CD8-positive, alpha-beta memory T cell (primary cell): ENCODE measurements around the gene PERM1. TPM values are rescaled to one million over a fixed set of nuclear protein-coding genes. Genes with fewer than 3 reads are reported as not detected.
"Not testable (repeated sequence)": the region's sequence is repeated elsewhere in the genome, so short reads cannot be mapped to it uniquely, and the experiment has no call there.

Experiments used
- CTCF ChIA-PET: fragments of 350-600 bp; sonication (Branson Sonifier 250); formaldehyde crosslinking; loops from one replicate; lab custom pipeline; 2021; ENCODE audit warnings: antibody characterized with exemption; lab: Charles Lee
- POLR2A ChIA-PET: fragments of 350-600 bp; sonication (Branson Sonifier 250); formaldehyde crosslinking; loops from one replicate; lab custom pipeline; 2021; ENCODE audit warnings: antibody characterized with exemption; lab: Charles Lee
- DNase-seq, 5 donors: peaks; one replicate each; pipeline versions ENCODE4 v3.0.0 to v3.0.0-alpha.2; 2020 to 2022; ENCODE audit warnings: mixed read lengths in 1 of 5
- H3K27ac ChIP-seq: one replicate; pipeline ENCODE4 v1.7.0; 2013; ENCODE audit warnings: low read depth, mild to moderate bottlenecking, low read length, moderate library complexity
- H3K27me3 ChIP-seq: 2 replicates; pipeline ENCODE4 v1.7.0; 2013; ENCODE audit warnings: low read length, mild to moderate bottlenecking; ENCODE audit not compliant: insufficient read depth, poor library complexity, severe bottlenecking
- H3K36me3 ChIP-seq: 2 replicates; pipeline ENCODE4 v1.7.0; 2013; ENCODE audit warnings: mild to moderate bottlenecking, low read length, moderate library complexity; ENCODE audit not compliant: insufficient read depth
- H3K4me1 ChIP-seq: 2 replicates; pipeline ENCODE4 v1.7.0; 2013; ENCODE audit warnings: mild to moderate bottlenecking, low read length, moderate library complexity; ENCODE audit not compliant: insufficient read depth
- H3K4me3 ChIP-seq: 2 replicates; pipeline ENCODE4 v1.7.0; 2013; ENCODE audit warnings: mild to moderate bottlenecking, low read length
- H3K9me3 ChIP-seq: 2 replicates; pipeline ENCODE4 v1.7.0; 2013; ENCODE audit warnings: mild to moderate bottlenecking, low read length
- H3K27ac Mint-ChIP-seq, 8 donors: one replicate each; pipeline ENCODE4 v1.8.0; 2020 to 2021; ENCODE audit warnings: mixed read lengths in 8 of 8, mild to moderate bottlenecking in 6 of 8, inconsistent platforms in 3 of 8, moderate library complexity in 3 of 8
- H3K27me3 Mint-ChIP-seq, 2 donors: one replicate each; pipeline ENCODE4 v1.8.0; 2020 to 2021; ENCODE audit warnings: mixed read lengths in 2 of 2, mild to moderate bottlenecking in 1 of 2, moderate library complexity in 1 of 2
- H3K36me3 Mint-ChIP-seq, 3 donors: one replicate each; pipeline ENCODE4 v1.8.0; 2020 to 2021; ENCODE audit warnings: mixed read lengths in 3 of 3, inconsistent platforms in 1 of 3, mild to moderate bottlenecking in 1 of 3
- H3K4me1 Mint-ChIP-seq, 3 donors: one replicate each; pipeline ENCODE4 v1.8.0; 2020 to 2021; ENCODE audit warnings: mixed read lengths in 3 of 3, inconsistent platforms in 1 of 3, mild to moderate bottlenecking in 1 of 3
- H3K4me3 Mint-ChIP-seq, 7 donors: one replicate each; pipeline ENCODE4 v1.8.0; 2020 to 2021; ENCODE audit warnings: mixed read lengths in 7 of 7, mild to moderate bottlenecking in 6 of 7, moderate library complexity in 4 of 7, inconsistent platforms in 2 of 7
- H3K9me3 Mint-ChIP-seq, 5 donors: one replicate each; pipeline ENCODE4 v1.8.0; 2020 to 2022; ENCODE audit warnings: mixed read lengths in 5 of 5, mild to moderate bottlenecking in 3 of 5, moderate library complexity in 2 of 5, inconsistent platforms in 1 of 5
- polyA plus RNA-seq: library from polyadenylated mRNA; unstranded; fragments of 300-500 nt; fragmentation: Illumina TruSeq; gene quantifications from one replicate; pipeline ENCODE4 v1.2.3, GENCODE V29; 2021
- total RNA-seq, 2 experiments: library from RNA; stranded (reverse); gene quantifications; one replicate each; pipeline ENCODE4 v1.2.3, GENCODE V29; 2021

The PERM1 gene
- total RNA-seq: not detected
- polyA plus RNA-seq: not detected

- H3K4me1 Mint-ChIP-seq: peaks cover 0 to 3% (median 0%) of the 10 kb centered on the region in 3 donors
- no peak within 1 kb of the TSS for H3K4me3 Mint-ChIP-seq
- no peaks in the 10 kb centered on the region for H3K4me1 ChIP-seq
- H3K36me3 Mint-ChIP-seq: no peaks in the 10 kb centered on the region
- peaks cover 3% of the 10 kb centered on the region for H3K27me3 ChIP-seq
- H3K27ac Mint-ChIP-seq: peak within 1 kb of the TSS in 1 of 8 donors; percentile 78
- no peaks in the 10 kb centered on the region for H3K9me3 ChIP-seq
- H3K27me3 Mint-ChIP-seq: peaks cover 16 to 39% of the 10 kb centered on the region in 2 donors
- H3K36me3 ChIP-seq: no peaks in the 10 kb centered on the region
- H3K9me3 Mint-ChIP-seq: no peaks in the 10 kb centered on the region
- DNase-seq: peak in 1 of 5 donors; percentile 38
- ChIA-PET POLR2A (no interaction called here), CTCF (interaction anchor here (0.9 to 6.8 kb wide), 6 partner anchors 10 to 139 kb away, joined by 3 to 63 read pairs (median 4); no protein-coding TSS in a partner anchor)
- H3K4me3 ChIP-seq: no peak within 1 kb of the TSS
- no peak within 1 kb of the TSS for H3K27ac ChIP-seq
Measured at GRCh38 chr1:981955-982558, at the start of gene PERM1. Gene PERM1 (minus strand): TSS chr1:982093. CDS start chr1:981029, 1,064 bp downstream.

- H3K27ac Mint-ChIP-seq, H3K36me3 ChIP-seq, H3K4me3 Mint-ChIP-seq, POLR2A ChIA-PET, H3K4me1 Mint-ChIP-seq, H3K9me3 Mint-ChIP-seq, H3K36me3 Mint-ChIP-seq, DNase-seq, H3K9me3 ChIP-seq, H3K4me1 ChIP-seq, H3K4me3 ChIP-seq, H3K27ac ChIP-seq, CTCF ChIA-PET: not testable (repeated sequence)
- peaks cover 14 to 17% of the 10 kb centered on the region in 2 donors for H3K27me3 Mint-ChIP-seq
- H3K27me3 ChIP-seq: peaks cover 18% of the 10 kb centered on the region
Measured at GRCh38 chr1:1030867-1031658, 49.2 kb upstream of the PERM1 start.

- Mint-ChIP-seq H3K36me3 (no peaks in the 10 kb centered on the region), H3K27ac (no peak overlapping the region), H3K4me1 (peaks cover 0 to 5% (median 3%) of the 10 kb centered on the region in 3 donors), H3K27me3 (peaks cover 8% of the 10 kb centered on the region in 2 donors), H3K9me3 (no peaks in the 10 kb centered on the region), H3K4me3 (no peak overlapping the region)
- no peak for DNase-seq
- Histone ChIP-seq H3K4me3 (no peak overlapping the region), H3K36me3 (no peaks in the 10 kb centered on the region), H3K9me3 (no peaks in the 10 kb centered on the region), H3K4me1 (peaks cover 6% of the 10 kb centered on the region), H3K27ac (no peak overlapping the region), H3K27me3 (peaks cover 11% of the 10 kb centered on the region)
- ChIA-PET POLR2A (no interaction called here), CTCF (no interaction called here)
Measured at GRCh38 chr1:1027791-1028190, 45.9 kb upstream of the PERM1 start.

- H3K9me3 ChIP-seq: no peaks in the 10 kb centered on the region
- no peak for DNase-seq
- peaks cover under 1 to 3% of the 10 kb centered on the region in 2 donors for H3K27me3 Mint-ChIP-seq
- H3K4me1 Mint-ChIP-seq: peaks cover 0 to 5% (median 3%) of the 10 kb centered on the region in 3 donors
- no peaks in the 10 kb centered on the region for H3K9me3 Mint-ChIP-seq
- peaks cover 9% of the 10 kb centered on the region for H3K4me1 ChIP-seq
- peaks cover 2% of the 10 kb centered on the region for H3K27me3 ChIP-seq
- CTCF ChIA-PET: no interaction called here
- no peak overlapping the region for H3K27ac Mint-ChIP-seq
- H3K4me3 ChIP-seq: no peak overlapping the region
- H3K27ac ChIP-seq: no peak overlapping the region
- POLR2A ChIA-PET: no interaction called here
- H3K36me3 Mint-ChIP-seq: no peaks in the 10 kb centered on the region
- H3K4me3 Mint-ChIP-seq: no peak overlapping the region
- H3K36me3 ChIP-seq: no peaks in the 10 kb centered on the region
Measured at GRCh38 chr1:1026599-1027413, 44.9 kb upstream of the PERM1 start.

- ChIA-PET POLR2A (interaction anchor here (0.6 kb wide), 1 partner anchor 19 kb away, joined by 3 read pairs; no protein-coding TSS in a partner anchor), CTCF (no interaction called here)
- H3K4me1 Mint-ChIP-seq: peaks cover 0 to 10% (median 3%) of the 10 kb centered on the region in 3 donors
- H3K27me3 ChIP-seq: no peaks in the 10 kb centered on the region
- DNase-seq: no peak
- no peaks in the 10 kb centered on the region for H3K36me3 Mint-ChIP-seq
- no peak overlapping the region for H3K27ac ChIP-seq
- no peaks in the 10 kb centered on the region for H3K9me3 Mint-ChIP-seq
- peaks cover 9% of the 10 kb centered on the region for H3K4me1 ChIP-seq
- peaks cover 0 to 3% of the 10 kb centered on the region in 2 donors for H3K27me3 Mint-ChIP-seq
- no peaks in the 10 kb centered on the region for H3K36me3 ChIP-seq
- no peaks in the 10 kb centered on the region for H3K9me3 ChIP-seq
- H3K4me3 ChIP-seq: no peak overlapping the region
- H3K27ac Mint-ChIP-seq: no peak overlapping the region
- no peak overlapping the region for H3K4me3 Mint-ChIP-seq
Measured at GRCh38 chr1:1025730-1026129, 43.8 kb upstream of the PERM1 start.

- no peaks in the 10 kb centered on the region for H3K36me3 ChIP-seq
- Mint-ChIP-seq H3K27me3 (peaks cover 0 to 3% of the 10 kb centered on the region in 2 donors), H3K36me3 (no peaks in the 10 kb centered on the region), H3K27ac (no peak overlapping the region), H3K9me3 (no peaks in the 10 kb centered on the region), H3K4me1 (peaks cover 0 to 10% (median 3%) of the 10 kb centered on the region in 3 donors), H3K4me3 (no peak overlapping the region)
- H3K9me3 ChIP-seq: no peaks in the 10 kb centered on the region
- H3K27me3 ChIP-seq: no peaks in the 10 kb centered on the region
- ChIA-PET POLR2A (interaction anchor here (0.6 kb wide), 1 partner anchor 18 kb away, joined by 3 read pairs; no protein-coding TSS in a partner anchor), CTCF (no interaction called here)
- peaks cover 9% of the 10 kb centered on the region for H3K4me1 ChIP-seq
- no peak overlapping the region for H3K27ac ChIP-seq
- no peak for DNase-seq
- no peak overlapping the region for H3K4me3 ChIP-seq
Measured at GRCh38 chr1:1024771-1025699, 43.1 kb upstream of the PERM1 start.

GRCh38 chr1:1024149-1024770 lies 42.4 kb upstream of the PERM1 start:
- Histone ChIP-seq H3K36me3 (no peaks in the 10 kb centered on the region), H3K9me3 (no peaks in the 10 kb centered on the region), H3K4me3 (no peak overlapping the region), H3K27ac (no peak overlapping the region), H3K27me3 (no peaks in the 10 kb centered on the region), H3K4me1 (peaks cover 9% of the 10 kb centered on the region)
- DNase-seq: no peak
- Mint-ChIP-seq H3K4me3 (no peak overlapping the region), H3K9me3 (no peaks in the 10 kb centered on the region), H3K27ac (peak overlapping the region in 1 of 8 donors; percentile 47), H3K27me3 (peaks cover 0 to 3% of the 10 kb centered on the region in 2 donors), H3K36me3 (no peaks in the 10 kb centered on the region), H3K4me1 (peaks cover 0 to 10% (median 3%) of the 10 kb centered on the region in 3 donors)
- ChIA-PET POLR2A (interaction anchor here (0.6 kb wide), 1 partner anchor 16 kb away, joined by 10 read pairs; no protein-coding TSS in a partner anchor), CTCF (no interaction called here)
